ENCODE data around the gene MUL1. TPM values are rescaled to one million over a fixed set of nuclear protein-coding genes. Genes with fewer than 3 reads are reported as not detected.

Gene MUL1
- polyA plus RNA-seq, 3 donors = 7.2 to 28.1 (median 25.8) TPM

GRCh38 chr1:20484519-20485462 lies 23.2 kb downstream of the MUL1 start:
- no peak for DNase-seq
- no peak overlapping the region for H2AFZ ChIP-seq (ENCODE audit: insufficient read depth, low read depth, low read length, poor library complexity, severe bottlenecking)

More at GRCh38 chr1:20484519-20485462, 23.2 kb downstream of the MUL1 start:
- Mint-ChIP-seq H3K27me3 (ENCODE audit: low read depth in 3 of 3) (peaks cover 68 to 94% (median 87%) of the 10 kb centered on the region in 3 donors), H3K36me3 (peaks cover 0 to 2% of the 10 kb centered on the region in 2 donors), H3K27ac (no peak overlapping the region), H3K4me3 (peak overlapping the region in 1 of 2 donors; percentile 85), H3K9me3 (peaks cover 0 to 15% (median 5%) of the 10 kb centered on the region in 7 donors), H3K4me1 (peaks cover 5% of the 10 kb centered on the region)
- Histone ChIP-seq H4K20me1 (ENCODE audit: insufficient read depth, low read length) (no peaks in the 10 kb centered on the region), H3K4me2 (replicated peaks; ENCODE audit: extremely low read depth, low read length, poor library complexity, severe bottlenecking) (no peak overlapping the region), H3K4me1 (ENCODE audit: control insufficient read depth in 1 of 2, insufficient read depth in 2 of 2, low read length in 2 of 2) (peaks cover 0 to 5% of the 10 kb centered on the region in 2 donors), H3K9ac (ENCODE audit: insufficient read depth, low read length, poor library complexity, severe bottlenecking) (no peak overlapping the region), H3K4me3 (replicated peaks in 1 of 3; ENCODE audit: low read depth in 2 of 3, low read length in 3 of 3) (no peak overlapping the region), H3K79me2 (ENCODE audit: insufficient read depth, low read length) (no peaks in the 10 kb centered on the region), H3K27ac (ENCODE audit: low read depth in 1 of 2, low read length in 2 of 2) (no peak overlapping the region), H3K36me3 (replicated peaks in 1 of 2; ENCODE audit: control insufficient read depth in 1 of 2, insufficient read depth in 2 of 2, low read length in 2 of 2) (no peaks in the 10 kb centered on the region), H3K9me3 (replicated peaks in 1 of 2; ENCODE audit: control insufficient read depth in 1 of 2, insufficient read depth in 1 of 2, low read length in 2 of 2) (peaks cover 0 to 21% of the 10 kb centered on the region in 2 donors), H3K27me3 (ENCODE audit: control insufficient read depth in 2 of 2, insufficient read depth in 2 of 2, low read length in 2 of 2) (peaks cover 59 to 91% of the 10 kb centered on the region in 2 donors)
- TF ChIP-seq, protein P1, sequence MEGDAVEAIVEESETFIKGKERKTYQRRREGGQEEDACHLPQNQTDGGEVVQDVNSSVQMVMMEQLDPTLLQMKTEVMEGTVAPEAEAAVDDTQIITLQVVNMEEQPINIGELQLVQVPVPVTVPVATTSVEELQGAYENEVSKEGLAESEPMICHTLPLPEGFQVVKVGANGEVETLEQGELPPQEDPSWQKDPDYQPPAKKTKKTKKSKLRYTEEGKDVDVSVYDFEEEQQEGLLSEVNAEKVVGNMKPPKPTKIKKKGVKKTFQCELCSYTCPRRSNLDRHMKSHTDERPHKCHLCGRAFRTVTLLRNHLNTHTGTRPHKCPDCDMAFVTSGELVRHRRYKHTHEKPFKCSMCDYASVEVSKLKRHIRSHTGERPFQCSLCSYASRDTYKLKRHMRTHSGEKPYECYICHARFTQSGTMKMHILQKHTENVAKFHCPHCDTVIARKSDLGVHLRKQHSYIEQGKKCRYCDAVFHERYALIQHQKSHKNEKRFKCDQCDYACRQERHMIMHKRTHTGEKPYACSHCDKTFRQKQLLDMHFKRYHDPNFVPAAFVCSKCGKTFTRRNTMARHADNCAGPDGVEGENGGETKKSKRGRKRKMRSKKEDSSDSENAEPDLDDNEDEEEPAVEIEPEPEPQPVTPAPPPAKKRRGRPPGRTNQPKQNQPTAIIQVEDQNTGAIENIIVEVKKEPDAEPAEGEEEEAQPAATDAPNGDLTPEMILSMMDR (IDR thresholded peaks at IDR 0.05) = no peak
- 4% methylated on average over 88 of the region's 89 CpGs for WGBS (ENCODE audit: insufficient coverage)
- intact Hi-C loops (cut with micrococcal nuclease) = loop anchor here in 1 of 2 donors (10.0 kb wide), 1 partner anchor 560 kb away; the partner anchor contains the start of gene PLA2G2E
